Left hindlimb (tissue), 1 donor: ENCODE measurements around the gene BOK.
"Not testable (repeated sequence)": the region's sequence is repeated elsewhere in the genome, so short reads cannot be mapped to it uniquely, and the experiment has no call there.

ENCODE experiments used
- DNase-seq: peaks from one replicate; pipeline ENCODE4 v3.0.0-alpha.2; 2018

BOK gene

GRCh38 chr2:241574911-241575623 lies 16.5 kb downstream of the BOK start:
- no peak for DNase-seq

DNA sequence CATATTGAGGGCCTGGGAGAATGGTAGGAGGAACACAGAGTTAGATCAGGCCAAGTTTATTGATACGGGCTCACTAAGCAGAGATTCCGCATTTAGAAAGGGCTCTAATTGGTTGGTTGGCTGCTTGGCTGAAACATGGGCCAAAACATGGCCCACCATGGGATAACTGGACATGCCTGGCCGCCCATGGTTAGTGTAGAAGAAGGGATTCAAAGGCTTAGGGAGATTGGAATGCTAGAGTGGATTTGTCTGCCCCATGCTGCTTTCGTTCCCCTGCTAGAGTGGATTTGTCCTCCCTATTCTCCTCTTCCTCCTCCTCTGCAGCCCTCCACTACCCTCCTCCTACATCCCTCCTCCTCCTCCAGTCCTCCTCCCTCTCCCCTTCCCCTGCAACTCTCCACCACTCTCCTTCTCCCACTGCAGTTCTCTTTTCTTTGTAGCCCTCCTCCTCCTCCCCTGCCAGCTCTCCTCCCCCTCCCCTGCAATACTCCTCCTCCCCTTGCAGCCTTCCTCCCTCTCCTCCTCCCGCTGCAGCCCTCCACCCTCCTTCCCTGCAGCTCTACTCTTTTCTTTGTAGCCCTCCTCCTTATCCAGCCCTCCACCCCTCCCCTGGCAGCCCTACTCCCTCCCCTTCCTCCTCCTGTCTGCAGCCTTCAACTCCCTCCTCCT lies 17.2 kb downstream of the BOK start:
- no peak for DNase-seq

- DNase-seq: no peak
Observed at GRCh38 chr2:241576293-241576654, 17.7 kb downstream of the BOK start.

DNA sequence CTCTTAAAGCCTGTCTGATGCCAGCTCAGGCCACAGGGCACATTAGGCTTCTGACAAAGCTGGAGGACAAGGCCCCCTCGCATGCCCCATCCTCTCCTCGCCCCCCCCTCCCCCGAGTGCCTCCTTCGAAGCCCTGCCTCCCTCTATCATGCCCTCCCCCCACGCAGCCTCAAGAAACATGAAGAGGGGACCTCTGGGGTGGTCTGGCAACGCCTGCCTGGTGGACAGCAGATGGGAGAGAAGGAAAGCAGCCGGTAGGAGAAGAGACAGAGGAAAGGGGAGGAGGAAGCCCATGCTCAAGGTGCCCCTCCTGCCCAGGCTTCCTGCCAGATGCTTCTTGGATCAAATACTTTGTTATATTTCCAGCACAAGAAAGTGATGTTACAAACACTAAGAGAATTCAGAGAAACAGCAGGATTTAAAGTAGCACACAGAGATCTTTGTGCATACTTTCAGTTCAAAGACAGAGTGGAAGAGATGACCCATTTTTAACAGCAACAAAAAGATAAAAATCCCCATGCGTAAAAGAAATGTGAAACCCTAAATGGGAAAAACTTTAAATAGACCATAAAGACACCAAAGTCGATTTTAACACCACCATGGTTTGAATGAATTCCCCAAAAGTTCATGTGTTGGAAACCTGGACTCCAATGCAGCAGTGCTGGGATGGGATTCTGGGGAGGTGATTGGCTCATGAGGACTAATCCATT lies 19.0 kb downstream of the BOK start:
- peak; percentile 75 for DNase-seq

GRCh38 chr2:241579281-241579680 lies 20.7 kb downstream of the BOK start:
- no peak for DNase-seq

DNA sequence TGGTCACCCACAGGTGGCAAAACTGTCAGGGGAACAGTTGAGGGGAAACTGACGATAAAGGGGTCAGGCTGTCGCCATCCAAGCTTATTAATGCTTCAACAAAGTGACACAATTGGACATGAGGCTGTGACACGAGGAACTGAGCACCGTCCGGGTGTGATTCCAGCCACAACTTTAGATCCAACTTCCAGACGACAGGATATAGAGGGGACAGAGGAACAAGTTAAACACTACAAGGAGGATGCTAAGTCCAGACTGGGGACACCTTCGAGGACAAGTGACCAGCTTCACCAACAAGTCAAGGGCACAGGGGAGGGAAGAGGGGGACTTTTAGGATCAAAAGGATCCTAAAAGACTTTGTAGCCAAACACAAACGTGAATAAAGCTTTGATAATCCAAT lies 23.8 kb downstream of the BOK start:
- DNase-seq: no peak

DNA sequence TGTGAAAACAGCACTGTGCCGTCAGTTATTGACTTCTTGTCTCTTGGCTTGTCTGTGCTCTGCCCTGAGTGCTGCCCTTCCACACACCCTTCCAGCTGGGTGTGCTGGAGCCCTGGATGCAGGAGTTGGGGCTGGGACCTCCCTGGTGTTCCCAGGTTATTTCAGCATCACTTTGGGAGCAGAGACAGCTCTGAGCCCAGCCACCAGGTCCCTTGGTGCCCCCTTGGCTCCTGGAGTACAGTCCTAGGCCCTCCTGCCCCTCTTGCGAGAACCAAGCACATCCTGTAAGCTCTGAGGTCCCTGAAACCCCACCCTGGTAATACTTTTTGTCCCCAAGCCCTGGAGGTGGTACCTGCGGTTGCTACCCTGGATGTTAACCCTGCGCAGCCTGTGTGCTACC lies 24.3 kb downstream of the BOK start:
- DNase-seq: no peak

DNA sequence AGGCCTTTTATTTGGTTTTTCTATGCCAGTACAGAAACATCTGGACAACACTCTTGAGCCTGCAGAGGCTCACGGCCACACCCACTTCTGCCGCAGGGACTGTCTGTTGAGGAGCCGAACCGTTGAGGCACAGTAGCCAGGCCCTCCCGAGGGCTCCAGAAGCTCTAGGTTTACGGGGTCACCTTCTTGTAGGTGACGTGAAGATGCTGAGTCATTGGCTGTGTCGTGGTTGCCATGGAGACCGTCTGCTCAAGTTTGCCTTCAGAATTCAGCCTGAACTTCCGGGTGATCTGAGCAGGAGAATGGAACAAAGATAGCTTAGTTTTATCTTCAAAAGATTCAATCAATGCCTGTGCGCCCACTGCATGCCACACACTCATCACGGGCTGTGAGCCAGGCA lies 25.9 kb downstream of the BOK start:
- no peak for DNase-seq

- no peak for DNase-seq
Observed at GRCh38 chr2:241586564-241587264, 28.2 kb downstream of the BOK start.

DNA sequence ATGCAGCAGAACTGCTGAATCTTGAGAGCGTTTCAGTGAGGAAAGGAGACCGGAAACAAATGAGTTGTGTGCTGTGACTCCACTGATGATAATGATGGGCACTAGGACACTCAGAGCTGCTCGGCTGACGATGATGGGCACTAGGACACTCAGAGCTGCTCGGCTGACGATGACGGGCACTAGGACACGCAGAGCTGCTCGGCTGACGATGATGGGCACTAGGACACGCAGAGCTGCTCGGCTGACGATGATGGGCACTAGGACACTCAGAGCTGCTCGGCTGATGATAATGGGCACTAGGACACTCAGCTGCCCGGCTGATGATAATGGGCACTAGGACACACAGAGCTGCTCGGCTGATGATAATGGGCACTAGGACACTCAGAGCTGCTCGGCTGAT lies 31.3 kb downstream of the BOK start:
- not testable (repeated sequence) for DNase-seq

DNA sequence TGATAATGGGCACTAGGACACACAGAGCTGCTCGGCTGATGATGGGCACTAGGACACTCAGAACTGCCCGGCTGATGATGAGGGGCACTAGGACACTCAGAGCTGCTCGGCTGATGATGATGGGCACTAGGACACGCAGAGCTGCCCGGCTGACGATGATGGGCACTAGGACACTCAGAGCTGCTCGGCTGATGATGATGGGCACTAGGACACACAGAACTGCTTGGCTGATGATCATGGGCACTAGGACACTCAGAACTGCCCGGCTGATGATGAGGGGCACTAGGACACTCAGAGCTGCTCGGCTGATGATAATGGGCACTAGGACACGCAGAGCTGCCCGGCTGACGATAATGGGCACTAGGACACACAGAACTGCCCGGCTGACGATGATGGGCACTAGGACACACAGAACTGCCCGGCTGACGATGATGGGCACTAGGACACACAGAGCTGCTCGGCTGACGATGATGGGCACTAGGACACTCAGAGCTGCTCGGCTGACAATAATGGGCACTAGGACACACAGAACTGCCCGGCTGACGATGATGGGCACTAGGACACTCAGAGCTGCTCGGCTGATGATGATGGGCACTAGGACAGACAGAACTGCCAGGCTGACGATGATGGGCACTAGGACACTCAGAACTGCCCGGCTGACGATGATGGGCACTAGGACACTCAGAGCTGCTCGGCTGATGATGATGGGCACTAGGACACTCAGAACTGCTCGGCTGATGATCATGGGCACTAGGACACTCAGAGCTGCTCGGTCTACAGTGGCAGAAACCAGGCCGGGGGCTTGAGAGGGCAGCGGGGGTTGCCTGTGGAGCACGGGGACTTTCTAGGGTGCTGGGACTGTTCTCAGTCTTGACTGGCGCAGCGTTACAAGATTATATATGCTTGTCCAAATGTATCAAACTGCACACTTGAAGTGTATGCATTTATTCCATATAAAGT lies 32.2 kb downstream of the BOK start:
- DNase-seq: not testable (repeated sequence)

- no peak for DNase-seq
Observed at GRCh38 chr2:241592126-241592845, 33.7 kb downstream of the BOK start.

DNA sequence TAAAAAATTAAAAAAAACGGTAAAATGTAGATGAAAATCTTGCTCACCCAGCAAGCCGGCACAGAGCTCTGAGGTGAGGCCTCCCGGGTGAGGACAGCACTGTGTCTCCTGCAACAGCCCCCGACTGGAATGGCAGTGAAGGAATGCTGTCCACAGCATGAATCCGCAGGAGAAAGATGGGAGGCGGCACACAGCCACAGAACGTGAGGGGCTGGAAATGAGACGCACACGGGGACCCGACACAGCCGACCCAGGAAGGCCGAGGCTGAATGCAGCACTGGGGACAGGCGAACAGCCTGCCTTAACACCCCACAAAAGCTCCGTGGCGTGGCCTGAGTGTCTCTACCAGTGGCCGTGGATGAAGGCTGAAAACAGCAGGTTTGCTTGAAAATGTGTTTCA lies 34.7 kb downstream of the BOK start:
- no peak for DNase-seq

- no peak for DNase-seq
Observed at GRCh38 chr2:241595600-241596140, 37.1 kb downstream of the BOK start.

DNA sequence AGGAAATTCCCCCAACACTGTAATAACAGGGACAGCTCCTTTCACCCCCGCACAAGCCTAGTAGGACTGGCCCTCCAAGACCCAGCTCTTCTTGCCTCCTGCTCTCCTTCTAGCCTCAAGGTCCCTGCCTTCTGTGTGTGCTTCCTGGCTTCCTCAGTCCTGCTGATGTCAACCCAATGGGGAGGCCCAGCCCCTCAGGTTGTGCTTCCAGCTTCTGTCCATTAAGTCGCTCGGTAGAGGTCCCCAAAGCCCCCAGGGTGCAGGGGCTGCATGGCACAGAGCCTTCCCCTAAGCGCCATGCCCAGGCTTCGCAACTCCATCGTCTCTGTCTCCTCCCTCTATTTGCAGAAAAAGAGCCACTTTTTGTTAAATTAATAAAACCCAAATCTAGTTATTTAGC lies 39.0 kb downstream of the BOK start:
- DNase-seq: no peak

- no peak for DNase-seq
Observed at GRCh38 chr2:241598061-241598460, 39.5 kb downstream of the BOK start.

- no peak for DNase-seq
Observed at GRCh38 chr2:241598487-241598886, 39.9 kb downstream of the BOK start.

DNA sequence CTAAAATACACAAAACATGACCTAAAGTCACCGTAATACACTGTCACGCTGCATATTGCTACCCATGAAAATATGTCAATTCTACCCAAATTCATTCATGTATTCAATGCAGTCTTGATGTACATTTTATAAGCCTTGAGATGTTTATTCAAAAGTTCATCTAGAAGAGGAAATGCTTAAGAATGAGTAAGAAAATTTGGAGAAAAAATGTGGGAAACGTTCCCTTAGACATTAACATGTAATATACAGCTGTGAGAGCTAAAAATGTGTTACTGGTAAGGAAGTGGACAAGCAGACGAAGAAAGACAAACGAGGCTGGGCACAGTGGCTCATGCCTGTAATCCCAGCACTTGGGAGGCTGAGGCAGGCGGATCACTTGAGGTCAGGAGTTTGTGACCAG lies 41.1 kb downstream of the BOK start:
- DNase-seq: no peak

- DNase-seq: no peak
Observed at GRCh38 chr2:241601841-241602240, 43.3 kb downstream of the BOK start.

GRCh38 chr2:241602720-241603119 lies 44.2 kb downstream of the BOK start:
- no peak for DNase-seq

DNA sequence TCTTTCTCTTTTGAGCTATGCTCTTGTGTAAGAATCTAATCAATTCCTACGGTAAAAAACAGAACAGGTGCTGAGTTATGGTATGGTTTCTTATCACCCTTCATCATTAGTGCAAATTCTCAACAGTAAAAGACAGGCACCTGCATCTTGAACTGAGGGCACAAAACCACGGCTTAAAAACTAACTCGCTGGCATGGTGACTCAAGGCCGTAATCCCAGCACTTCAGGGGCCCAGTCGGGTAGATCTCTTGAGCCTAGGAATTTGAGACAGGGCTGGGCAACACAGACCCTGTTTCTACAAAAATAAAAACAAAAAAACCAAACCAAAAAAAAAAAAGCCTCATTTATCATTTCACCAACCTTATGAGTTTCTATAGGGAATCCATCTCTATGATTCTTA lies 45.1 kb downstream of the BOK start:
- no peak for DNase-seq
